ENCODE results near the gene ILKAP. TPM values are rescaled to one million over a fixed set of nuclear protein-coding genes. Genes with fewer than 3 reads are reported as not detected.

The ILKAP gene
- total RNA-seq, 1 experiment from 2014 or later, result 41.5 TPM

GRCh38 chr2:238145046-238145445 is 58.4 kb downstream of the ILKAP start:
- Histone ChIP-seq H3K18ac (ENCODE audit: insufficient read length, low read depth, low read length) (no peak overlapping the region), H3K14ac (ENCODE audit: insufficient read depth, low read length) (no peak overlapping the region; the same call in 1 of the 2 replicates), H3K9me3 (ENCODE audit: control insufficient read depth, low read depth, low read length) (no peaks in the 10 kb centered on the region), H2BK5ac (ENCODE audit: insufficient read length, low read length) (no peak overlapping the region), H2BK15ac (ENCODE audit: low read depth, low read length) (no peak overlapping the region), H3K79me2 (ENCODE audit: insufficient read depth, low read length) (no peaks in the 10 kb centered on the region), H3K27me3 (ENCODE audit: insufficient read depth, low read length) (no peaks in the 10 kb centered on the region), H4K20me1 (ENCODE audit: control insufficient read depth, insufficient read depth, insufficient read length) (peaks cover 2% of the 10 kb centered on the region), H2BK120ac (ENCODE audit: low read depth, low read length, poor library complexity, severe bottlenecking) (no peak overlapping the region), H2BK12ac (ENCODE audit: insufficient read length, low read depth, low read length) (no peak overlapping the region), H3K27ac (ENCODE audit: insufficient read length, low read depth, low read length) (no peak overlapping the region), H3K9ac (ENCODE audit: extremely low read depth, insufficient read length, low read length) (no peak overlapping the region), H2AK5ac (ENCODE audit: insufficient read length, low read length) (no peak overlapping the region), H3T11ph (ENCODE audit: low read length) (no peak overlapping the region), H4K91ac (ENCODE audit: insufficient read length, low read depth, low read length) (no peak overlapping the region), H3K23ac (ENCODE audit: insufficient read length, low read depth, low read length) (no peak overlapping the region), H4K5ac (ENCODE audit: insufficient read length, low read depth, low read length) (no peak overlapping the region), H3K4me2 (ENCODE audit: insufficient read depth, insufficient read length, low read length) (no peak overlapping the region), H3K56ac (ENCODE audit: insufficient read length, low read depth, low read length) (no peak overlapping the region), H2BK20ac (ENCODE audit: low read depth, low read length, poor library complexity, severe bottlenecking) (no peak overlapping the region), H3K79me1 (ENCODE audit: insufficient read depth, low read depth, low read length, poor library complexity, severe bottlenecking) (no peaks in the 10 kb centered on the region), H4K8ac (replicated peaks; ENCODE audit: insufficient read length, low read depth, low read length) (no peak overlapping the region), H3K4me1 (ENCODE audit: insufficient read depth, low read length) (no peaks in the 10 kb centered on the region), H3K23me2 (ENCODE audit: insufficient read length, low read depth, low read length, poor library complexity, severe bottlenecking) (no peaks in the 10 kb centered on the region), H3K4ac (ENCODE audit: low read depth, low read length) (no peak overlapping the region), H2AFZ (ENCODE audit: low read length) (no peak overlapping the region)
- WGBS (ENCODE audit: extremely low coverage, insufficient read length, low lambda C conversion rate), result no CpG with 5 or more reads among the region's 12 CpGs
- H3K4me1 Mint-ChIP-seq, result no peaks in the 10 kb centered on the region
- no peaks in the 10 kb centered on the region for H3K9me3 Mint-ChIP-seq
- H3K36me3 Mint-ChIP-seq (ENCODE audit: insufficient read depth in 1 of 3, low read depth in 3 of 3), result no peaks in the 10 kb centered on the region
- no peak overlapping the region for H3K27ac Mint-ChIP-seq
- no peak overlapping the region for H3K4me3 Mint-ChIP-seq
- no peak for DNase-seq
- no peak for TF ChIP-seq CTCF (conservative IDR thresholded peaks at IDR 0.05)
- H3K27me3 Mint-ChIP-seq (ENCODE audit: low read depth), result no peaks in the 10 kb centered on the region; the same call in 1 of the 2 replicates

Data from H9 (cell line).